T-helper 9 cell (primary cell): ENCODE data around the gene C16orf82.
"Not testable (repeated sequence)": the region's sequence is repeated elsewhere in the genome, so short reads cannot be mapped to it uniquely, and the experiment has no call there.

Experiments
- DNase-seq: peaks from one replicate; pipeline ENCODE4 v3.0.0-alpha.2; 2020
- total RNA-seq, 2 donors: gene quantifications; one replicate each; lab custom pipeline; 2026; lab: John Stamatoyannopoulos, UW

Gene C16orf82
- 0 reads per million in 2 donors for total RNA-seq

DNA sequence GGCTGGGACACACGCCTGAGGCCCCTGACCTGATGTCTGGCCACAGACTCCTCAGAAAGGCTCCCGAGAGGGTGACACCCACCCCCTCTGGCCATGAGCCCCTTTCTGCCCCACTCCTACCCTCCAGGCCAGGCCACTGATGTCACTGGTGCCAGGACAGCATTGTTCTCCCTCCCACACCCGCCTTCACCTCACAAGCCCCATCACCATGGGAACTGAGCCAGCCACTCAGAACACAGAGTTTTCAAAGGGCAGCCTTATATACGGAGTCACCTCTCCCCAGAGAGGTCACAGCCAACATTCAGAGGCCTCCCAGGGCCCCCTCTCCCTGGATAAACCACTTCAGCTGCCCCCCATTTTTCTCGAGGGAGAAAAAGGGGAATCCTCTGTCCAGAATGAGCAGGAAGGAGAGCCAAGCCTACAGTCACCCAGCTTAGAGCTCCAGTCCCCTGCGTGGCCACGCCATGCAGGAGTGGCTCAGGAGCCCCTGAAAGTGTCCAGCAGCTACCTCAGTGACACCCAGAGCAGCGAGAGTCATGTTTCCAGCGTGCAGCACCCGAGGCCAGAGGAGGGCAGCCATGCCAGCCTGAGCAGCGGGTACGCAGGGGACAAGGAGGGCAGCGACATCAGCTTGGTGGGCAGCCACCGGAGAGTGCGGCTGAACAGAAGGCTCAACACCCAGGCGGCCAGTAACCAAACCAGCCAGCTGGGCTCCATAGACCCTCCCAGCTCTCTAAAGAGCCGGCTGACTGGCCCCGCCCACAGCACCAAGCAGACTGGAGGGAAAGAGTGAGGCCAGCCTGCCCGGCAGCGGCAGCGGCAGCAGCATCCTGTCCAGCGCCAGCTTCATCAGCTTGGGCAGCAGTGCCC is at the start of gene C16orf82:
Gene C16orf82, plus strand, starts transcription at position 260 of the 870 bp plus-strand sequence.
- no peak for DNase-seq

DNA sequence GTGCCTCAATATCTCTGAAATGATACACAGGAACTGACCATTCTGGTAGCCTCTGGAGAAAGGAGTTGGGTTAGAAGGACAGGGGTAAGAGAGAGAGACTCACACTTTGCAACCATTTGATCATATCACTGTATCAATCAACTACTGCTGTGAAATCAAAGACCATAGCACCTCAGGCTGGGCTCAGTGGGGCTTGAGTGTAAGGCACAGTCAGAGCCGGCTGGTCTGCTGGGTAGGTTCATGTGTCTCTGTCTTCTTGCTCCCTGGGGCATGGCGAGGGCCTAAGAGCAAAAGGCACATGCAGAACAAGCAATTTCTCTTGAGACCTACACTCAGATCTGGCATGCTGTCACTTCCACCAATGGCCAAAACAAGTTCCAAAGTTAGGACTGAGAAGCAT is 46.7 kb upstream of the C16orf82 start:
- no peak for DNase-seq

DNA sequence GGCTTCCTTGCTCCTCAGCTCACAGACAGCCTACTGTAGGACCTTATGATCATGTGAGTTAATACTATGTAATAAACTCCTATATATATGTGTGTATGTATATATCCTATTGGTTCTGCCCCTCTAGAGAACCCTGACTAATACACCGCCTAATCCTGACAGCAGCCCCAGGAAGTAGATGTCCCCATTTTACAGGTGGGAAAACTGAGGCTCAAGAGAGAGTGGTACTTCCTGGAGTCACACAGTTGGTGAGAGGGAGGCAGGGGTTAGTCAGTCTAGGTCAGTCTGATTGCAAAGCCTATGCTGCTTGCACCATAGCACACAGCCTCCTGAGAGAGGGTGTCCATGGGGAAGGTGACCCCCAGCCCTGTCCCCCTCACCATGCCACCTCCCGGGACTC is 42.7 kb upstream of the C16orf82 start:
- no peak for DNase-seq

DNA sequence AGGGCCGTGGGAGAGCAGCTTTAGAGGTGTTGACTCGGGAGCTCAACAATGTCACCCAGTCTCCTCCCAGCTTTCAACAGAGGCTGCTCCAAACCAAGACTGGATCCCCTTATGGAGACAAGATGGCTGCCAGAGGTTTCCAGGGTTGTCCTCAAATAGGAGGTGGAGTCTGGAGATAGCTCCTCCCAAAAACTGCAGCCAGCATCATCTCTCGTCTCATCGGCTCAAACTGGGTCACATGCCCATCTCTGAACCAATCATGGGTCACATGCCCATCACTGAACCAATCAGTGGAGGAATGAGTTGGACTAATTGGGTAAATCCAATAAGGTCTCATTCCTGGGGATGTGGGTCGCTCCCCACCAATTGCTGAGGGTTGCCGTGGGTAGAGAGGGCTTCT is 41.1 kb upstream of the C16orf82 start:
- DNase-seq: no peak

DNA sequence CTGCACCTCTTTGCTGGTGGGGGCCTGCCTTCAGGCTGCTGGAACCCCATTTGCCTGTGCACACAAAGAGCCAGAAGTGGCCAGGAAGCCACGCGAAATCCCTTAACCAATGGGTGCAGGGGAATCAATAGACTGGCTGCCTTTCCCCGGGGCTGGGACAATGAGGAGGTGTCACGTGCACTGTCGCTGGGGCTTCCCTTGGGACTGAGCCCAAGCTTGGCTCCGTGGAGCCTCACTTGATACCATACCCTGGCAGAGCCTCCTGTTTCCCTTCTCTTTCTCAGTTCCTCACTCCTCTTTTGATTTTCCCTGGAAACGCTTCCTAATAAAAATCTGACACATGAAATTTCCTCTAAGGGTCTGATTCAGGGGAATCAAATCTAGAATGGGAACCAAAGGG is 38.8 kb upstream of the C16orf82 start:
- no peak for DNase-seq

DNA sequence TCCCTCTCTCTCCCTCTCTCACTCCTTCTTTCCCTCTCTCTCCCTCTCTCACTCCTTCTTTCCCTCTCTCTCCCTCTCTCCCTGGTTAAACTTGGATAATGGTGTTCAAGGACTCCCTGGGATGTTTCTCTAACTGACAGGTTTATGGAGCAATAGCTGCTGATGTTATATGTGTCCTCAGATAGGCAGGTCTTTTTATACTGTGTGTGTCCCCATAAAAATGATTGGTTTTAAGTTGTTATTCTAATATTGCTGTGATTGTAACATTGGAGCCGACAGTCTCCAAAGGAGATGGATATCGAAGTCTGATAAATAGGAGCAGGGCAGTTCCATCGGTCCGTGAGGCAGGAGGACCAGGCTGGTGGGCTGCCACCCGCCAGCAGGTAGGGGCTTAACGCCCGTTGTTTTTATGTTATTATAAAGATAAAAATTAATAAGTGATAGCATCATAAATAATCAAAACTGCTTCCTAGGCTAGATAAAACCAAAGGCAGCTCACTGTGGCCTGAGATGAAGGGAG is 38.1 kb upstream of the C16orf82 start:
- DNase-seq: no peak

DNA sequence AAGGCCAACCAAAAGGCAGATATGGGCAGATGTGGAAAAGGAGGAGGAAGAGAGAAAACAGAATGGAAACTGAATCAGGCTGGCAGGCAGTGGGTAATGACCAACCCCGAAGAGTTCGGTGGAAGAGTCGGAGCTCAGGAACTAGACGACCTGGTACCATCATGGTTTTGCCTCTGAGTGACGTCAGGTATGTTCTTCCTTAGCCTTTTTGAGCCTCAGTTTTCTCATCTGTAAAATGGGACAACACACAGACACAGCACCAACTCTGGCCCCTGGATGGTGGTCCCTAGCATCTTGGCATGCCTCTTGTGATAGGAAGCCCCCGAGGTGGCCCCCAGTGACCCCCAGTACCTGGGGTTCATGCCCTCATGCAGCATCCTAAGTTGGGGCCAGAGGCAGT is 37.2 kb upstream of the C16orf82 start:
- DNase-seq: no peak

DNA sequence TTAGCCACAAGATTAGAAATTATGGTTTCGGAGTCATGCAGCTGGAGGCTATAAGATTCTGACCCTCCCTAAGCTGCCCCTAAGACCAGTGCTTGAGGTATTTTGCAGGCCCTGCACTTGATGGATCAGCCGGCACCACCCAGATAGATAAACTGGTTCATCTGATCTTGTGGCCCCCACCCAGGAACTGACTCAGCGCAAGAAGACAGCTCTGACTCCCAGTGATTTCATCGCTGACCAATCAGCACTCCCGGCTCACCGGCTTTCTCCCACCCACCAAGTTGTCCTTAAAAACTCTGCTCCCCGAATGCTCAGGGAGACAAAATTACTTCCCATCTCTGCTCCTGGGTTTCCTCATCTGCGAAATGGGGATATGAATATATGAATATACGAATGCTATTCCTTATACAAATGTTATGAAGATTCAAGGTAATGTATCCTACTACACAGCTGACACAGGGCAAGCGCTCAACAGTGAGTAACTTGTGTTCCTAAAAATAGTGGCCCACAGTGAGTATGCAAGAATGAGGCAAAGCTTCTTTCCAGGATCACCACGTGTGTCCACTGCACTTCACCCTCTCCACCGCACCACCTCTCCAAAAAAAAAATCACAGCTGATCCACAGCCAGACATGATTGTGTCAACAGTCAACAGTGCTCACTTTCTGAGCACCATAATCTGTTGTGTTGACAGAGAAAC is 33.3 kb upstream of the C16orf82 start:
- DNase-seq: no peak

DNA sequence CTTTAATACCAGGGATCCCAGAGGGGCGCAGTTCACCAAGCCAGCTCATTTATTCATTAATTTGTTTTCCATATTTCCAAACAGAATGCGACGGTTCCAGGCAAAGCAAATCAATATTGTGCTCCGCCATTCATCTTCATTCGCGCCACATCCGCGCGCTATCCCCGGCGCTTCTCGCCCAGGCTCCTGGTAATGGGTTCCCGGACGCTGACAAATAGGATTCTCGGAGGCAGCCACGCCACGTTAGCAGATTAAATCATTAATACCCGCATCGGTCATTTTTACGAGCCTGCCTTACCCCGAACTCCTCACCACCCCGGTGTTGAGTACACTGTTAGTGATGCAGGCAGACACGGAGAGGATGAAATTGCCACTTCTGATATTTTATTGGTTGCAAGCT is 26.0 kb upstream of the C16orf82 start:
- no peak for DNase-seq

DNA sequence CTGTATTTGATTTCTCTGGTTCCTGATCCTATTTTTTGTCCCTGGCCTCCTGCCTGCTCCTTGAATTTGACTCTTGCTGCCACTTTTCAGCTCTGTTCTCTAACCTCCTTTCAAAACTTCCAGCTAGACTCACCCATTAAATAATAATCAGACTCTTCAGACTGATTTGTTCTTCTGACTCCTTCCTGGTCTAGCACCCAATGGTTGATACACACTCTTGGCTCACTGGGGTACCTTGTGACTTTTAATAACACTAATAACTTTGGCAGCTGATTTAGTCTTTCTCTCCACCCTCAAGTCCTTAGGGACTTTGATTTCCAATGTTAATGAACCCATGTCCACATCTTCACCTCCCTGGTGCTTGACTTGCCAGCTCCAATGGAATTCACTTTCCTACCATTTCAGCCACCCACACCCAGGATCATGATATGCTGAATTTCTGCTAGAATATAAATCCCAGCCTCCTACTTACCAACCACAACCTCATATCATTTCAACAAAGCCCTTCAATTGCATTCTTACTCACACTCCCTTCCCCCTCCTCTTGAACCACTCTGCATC is 19.7 kb upstream of the C16orf82 start:
- no peak for DNase-seq

DNA sequence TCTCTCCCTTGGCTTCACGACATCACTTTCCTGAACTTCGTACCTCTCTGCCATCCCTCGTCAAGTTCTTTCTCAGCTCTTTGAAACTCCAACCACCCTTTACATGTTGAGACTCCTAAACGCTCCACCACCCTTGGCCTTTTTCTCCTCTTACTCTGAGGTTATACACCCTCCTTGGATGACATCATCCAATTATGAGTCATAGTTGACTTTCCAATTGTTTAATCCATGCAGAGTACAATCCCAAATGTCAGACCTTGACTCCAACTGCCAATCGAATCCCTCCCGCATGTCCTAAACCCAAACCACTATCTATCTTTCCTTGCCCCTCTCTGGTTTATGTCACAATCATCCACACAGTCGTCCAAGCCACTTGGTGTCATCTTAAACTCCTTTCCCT is 18.4 kb upstream of the C16orf82 start:
- DNase-seq: no peak

DNA sequence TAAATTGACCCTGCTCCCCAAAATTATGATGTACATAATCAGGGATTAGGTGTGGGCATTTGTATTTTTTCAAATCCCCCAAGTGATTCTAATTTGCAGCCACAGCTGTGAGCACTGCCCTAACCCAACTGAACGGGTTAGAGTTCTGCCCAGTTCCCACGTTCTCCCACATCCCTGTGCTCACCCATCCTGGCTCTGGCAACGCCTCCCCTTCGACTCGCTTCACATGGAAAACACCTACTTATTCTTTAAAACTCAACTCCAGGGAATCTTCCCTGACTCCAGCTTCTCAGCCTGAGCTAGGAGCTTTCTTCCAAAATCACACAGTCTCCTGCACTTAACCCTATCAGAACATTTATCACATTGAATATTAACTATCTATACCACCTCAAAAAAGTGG is 17.6 kb upstream of the C16orf82 start:
- no peak for DNase-seq

DNA sequence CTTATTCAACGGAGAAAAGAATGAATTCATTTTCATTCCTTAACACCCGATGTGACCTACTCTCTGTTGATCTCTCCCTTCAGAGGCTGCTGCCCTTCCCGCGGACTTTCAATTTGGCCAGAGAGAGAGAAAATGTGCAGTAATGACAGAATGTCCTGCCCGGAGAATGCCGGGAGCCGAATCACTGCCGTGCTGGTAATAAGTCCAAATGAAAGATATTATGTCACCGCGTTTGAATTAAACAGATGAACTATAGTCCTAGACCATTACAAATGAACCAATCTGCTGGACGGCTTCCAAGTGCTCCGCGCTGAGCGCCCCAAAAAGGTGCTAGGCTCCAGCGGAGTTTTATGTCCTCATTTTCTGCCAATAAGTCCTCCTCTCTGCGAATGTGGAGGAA is 14.7 kb upstream of the C16orf82 start:
- DNase-seq: no peak

DNA sequence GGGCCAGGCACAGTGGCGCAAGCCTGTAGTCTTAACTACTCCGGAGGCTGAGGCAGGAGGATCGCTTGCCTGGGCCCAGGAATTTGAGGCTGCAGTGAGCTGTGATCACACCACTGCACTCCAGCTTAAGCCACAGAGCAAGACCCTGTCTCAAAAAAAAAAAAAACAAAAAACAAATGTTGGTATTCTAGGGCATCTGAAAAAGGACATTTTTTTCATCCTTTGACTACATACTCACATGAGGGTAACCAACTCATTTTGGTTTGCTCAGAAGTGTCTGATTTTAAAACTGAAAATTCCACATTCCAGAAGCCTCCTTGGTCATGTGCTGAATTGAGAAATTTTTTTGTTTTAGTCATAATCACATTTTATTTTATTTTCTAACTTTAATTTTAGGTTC is 12.7 kb upstream of the C16orf82 start:
- DNase-seq: no peak

DNA sequence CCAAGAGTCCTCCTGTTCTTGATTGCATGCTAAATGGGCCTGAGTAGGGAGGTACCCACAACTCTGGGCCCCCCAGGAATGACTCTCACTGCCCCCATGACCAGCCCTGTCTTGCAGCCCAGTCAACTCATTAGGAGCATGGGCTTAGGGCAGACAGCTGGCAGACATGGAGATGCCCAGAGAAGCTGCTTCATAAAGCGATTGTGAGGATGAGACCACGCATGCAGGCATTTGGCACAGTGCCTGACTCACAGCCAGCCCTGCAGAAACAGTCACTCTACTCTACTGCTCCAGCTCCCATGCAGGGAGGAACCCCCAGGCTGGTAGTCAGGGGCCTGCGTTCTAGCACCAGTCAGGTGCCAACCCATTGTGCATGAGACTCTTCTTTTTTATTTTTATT is 8.4 kb upstream of the C16orf82 start:
- DNase-seq: no peak

DNA sequence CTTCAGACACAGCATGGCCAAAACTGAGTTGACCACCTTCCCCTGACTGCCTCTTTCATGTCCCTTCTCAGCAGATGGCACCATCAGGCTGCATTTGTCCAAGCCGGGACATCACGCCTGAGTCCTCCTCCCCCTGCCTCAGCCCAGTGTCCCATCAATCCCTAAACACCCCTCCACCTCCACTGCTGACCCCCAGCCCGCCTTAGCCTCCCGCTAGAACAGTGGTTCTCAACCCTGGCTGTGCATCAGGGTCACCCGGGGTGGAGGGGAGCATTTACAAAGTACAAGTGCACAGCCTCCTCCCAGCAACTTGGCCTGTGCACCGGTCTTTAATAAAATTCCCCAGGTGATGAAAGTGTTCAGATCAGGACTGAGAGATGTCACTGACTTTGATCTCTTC is 4.0 kb downstream of the C16orf82 start:
- DNase-seq: no peak

DNA sequence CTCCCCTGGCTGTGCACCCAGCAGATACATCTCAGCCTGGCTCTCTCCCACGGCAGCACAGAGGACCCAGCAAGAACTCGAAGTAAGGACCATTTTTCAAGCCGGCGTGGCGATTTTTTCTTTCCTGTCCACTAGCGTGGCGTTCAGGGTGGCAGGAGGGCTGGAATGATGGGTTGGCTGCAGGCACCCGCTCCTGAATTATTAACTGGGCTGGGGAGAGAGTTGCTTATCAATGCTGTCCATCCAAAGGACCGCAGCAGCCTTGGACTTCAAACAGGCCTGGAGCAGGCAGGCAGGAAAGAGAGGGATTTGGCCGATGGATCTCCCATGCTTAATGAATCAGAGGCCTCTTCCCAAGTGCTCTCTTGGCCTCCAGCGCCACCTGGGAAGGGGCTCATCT is 7.0 kb downstream of the C16orf82 start:
- no peak for DNase-seq

DNA sequence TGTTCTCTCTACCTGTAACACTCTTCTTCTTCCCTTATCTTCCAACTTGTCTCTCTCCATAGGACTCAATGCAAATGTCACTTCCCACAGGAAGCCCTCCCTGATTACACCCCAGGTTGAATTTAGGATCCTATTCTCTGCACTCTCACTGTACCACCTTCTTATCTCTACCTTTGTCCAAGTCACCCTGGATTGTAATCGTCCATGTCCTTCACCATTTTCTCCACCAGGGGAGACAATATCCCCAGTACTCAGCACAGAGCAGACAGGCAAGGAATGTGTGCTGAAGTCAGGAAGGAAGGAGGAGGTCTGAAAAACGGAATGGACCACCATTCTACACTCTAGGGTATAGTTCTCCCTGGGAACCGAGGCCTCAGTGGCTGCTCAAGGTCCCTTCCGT is 14.2 kb downstream of the C16orf82 start:
- no peak for DNase-seq

DNA sequence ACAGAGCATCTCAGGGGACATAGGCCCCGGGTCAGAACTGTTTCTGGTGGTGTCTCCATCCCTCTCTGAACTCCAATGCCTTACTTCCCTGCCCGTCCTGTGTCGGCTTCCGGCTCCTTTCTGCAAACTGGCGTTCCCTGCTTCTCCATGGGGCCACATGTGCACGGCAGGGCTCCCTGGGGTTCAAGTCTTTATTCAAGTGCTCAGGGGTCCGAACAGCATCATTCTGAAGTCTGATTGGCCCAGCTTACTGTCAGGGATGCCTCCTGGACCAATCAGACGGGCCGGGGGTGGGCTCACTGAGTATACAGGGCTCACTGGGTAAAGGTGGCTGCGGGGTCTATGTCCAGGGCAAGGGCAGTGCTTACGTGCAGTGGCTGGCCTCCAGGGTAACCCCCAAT is 17.1 kb downstream of the C16orf82 start:
- DNase-seq: no peak

DNA sequence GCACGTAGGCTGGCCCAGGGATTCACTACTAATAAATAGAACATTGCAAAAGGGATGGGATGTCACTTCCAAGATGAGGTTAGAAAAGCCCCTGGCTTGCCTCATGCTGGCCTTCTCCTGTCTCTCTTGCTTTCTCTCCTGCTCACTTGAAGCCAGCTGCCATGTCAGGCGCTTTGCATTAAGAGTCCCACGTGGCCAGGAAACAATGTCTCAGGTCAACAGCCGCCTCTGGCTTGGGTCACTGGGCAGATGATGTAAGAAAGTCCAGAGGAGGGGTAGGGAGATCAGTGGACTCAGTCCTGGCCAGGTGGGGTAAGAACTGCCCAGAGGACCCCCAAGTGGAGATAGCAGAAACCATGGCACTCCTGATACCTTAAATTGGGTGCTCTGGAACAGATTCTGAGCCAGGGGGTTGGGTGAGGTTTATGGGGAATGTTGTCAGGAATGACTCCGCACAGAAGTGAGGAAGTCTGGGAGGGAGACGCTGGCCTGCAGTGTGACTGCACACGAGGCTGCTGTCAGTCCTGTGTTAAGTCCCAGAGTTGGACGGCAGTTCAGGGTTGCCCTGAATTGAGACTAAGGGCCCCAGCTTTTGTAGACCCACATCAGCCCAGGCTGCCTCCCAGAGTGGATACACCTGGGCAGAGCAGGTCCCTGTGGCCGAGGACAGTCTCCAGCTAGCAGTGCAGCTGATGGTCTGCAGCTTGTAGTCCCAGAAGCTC is 17.7 kb downstream of the C16orf82 start:
- no peak for DNase-seq

DNA sequence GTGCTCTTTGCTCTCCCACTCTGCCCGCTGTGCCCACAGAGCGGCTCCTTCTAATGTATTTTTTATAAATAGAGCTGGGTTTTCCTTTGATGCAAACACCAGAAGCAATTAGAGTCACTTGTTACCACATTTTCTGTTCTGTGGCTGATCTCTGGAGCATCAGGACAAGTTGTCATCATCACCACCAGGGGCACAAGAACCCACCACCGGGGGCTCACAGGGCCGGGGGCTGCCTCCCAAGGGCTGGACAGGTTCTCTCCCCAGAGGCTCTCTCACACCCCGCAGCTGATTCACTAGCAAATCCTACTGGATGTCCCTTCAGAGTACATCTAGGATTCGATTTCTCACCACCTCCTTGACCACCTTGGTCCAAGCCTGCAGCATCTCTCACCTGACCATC is 18.5 kb downstream of the C16orf82 start:
- DNase-seq: no peak

DNA sequence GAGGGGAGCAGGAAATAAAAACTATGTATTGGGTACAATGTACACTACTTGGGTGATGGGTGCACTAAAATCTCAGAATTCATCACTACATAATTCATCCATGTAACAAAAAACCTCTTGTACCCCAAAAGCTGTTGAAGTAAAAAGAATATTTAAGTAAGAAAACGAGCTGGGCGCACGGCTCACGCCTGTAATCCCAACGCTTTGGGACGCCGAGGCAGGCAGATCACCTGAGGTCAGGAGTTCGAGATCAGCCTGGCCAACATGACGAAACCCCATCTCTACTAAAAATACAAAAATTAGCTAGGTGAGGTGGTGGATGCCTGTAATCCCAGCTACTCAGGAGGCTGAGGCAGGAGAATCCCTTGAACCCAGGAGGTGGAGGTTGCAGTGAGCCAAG is 19.3 kb downstream of the C16orf82 start:
- not testable (repeated sequence) for DNase-seq

DNA sequence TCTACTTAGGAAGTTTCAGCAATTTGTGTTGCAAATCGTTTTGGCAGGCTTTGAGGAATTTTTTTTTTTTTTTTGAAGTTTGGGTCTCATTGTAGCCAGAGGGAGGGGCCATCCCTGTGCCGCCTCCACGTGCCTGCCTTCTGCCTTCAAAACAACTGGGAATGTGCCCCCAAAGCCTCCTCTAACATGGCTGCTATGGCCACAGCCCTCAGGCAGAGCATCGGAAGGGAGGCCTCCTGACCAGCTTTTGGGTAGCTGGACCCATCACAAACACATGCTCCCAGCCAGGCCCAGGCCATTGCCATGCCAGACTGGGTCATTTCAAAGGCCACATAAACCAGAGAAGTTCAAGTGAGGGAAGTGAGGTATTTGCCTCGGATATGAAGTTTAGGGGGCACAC is 21.5 kb downstream of the C16orf82 start:
- DNase-seq: no peak
